NCI-H748 treated with DMSO at 0.1 percent for 48 hours (cell line): ENCODE results near the gene MAFB.
"Not testable (repeated sequence)": the region's sequence is repeated elsewhere in the genome, so short reads cannot be mapped to it uniquely, and the experiment has no call there.

Source experiments
- DNase-seq: peaks from one replicate; lab custom pipeline; 2025; lab: John Stamatoyannopoulos, UW

Gene MAFB

DNA sequence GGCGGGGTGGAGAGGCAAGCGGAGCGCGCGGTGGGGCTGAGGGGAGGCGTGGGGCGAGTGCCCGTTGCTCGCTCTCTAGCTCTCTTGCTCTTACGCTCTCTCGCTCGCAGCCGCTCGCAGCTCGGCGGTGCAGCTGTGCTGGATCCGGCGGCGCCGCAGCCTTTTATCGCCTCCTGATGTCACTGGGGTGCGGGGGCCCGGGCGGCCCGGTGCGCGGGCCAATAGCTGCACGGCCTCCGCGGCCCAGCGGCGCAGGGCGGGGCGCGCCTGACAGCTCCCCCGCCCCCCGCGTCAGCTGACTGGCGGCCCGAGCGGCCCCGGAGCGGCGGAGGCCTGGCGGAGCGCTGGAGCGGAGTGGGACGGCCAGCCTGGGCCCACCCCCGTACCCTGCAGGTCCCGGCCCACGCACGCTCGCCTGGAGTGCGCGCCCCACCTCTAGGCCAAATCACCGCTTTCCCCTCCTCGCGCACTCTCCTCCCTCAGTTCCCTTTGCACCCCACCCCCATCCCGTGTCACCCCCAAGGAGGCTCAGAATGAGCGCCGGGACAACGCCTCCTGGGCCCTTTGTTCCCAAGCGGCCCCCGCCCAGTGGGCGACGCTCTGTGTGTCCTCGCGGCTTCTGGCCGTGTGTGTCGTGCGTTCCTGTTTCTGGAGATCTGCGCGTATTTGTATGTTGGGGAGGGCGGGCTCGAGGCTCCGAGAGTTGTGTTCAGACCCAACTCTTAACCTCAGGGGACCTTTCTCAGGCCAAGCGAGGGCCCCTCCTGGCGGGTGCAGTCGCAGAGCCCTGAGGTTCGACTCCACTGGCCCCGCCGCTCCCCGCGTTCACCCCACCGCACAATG lies at the start of gene MAFB:
Gene MAFB, minus strand, starts transcription at position 137 of the 843 bp plus-strand sequence. CDS start 386 bp downstream, outside the sequence.
- DNase-seq = peak; percentile 83

DNA sequence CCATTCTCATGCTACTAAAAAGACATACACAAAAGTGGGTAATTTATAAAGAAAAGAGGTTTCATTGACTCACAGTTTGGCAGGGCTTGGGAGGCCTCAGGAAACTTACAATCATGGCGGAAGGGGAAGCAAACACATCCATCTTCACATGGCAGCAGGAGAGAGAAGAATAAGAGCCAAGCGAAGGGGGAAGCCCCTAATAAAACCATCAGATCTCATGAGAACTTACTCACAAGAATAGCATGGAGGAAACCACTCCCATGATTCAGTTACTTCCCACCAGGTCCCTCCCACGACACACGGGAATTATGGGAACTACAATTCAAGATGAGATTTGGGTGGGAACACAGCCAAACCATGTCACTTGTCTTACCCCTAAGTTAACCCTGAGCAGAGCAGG lies 47.4 kb upstream of the MAFB start:
- not testable (repeated sequence) for DNase-seq

DNA sequence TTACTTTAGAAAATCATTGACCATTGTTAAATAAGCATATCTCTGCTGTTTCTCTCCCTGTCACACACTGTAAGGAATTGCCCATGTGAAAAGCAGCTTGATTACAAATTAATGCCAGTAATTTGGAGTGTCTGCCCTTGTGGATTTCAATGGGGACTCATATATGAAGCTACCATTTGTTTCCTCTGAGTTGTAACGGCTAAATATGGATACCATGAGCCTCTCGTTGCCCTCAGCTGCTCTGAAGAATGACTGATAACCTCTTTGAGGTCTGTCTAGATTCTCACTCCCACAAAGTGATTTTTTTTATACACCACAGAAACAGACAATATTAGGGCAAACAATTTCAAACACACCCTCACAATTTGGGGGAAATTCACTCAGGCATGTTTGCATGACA lies 40.0 kb upstream of the MAFB start:
- no peak for DNase-seq

DNA sequence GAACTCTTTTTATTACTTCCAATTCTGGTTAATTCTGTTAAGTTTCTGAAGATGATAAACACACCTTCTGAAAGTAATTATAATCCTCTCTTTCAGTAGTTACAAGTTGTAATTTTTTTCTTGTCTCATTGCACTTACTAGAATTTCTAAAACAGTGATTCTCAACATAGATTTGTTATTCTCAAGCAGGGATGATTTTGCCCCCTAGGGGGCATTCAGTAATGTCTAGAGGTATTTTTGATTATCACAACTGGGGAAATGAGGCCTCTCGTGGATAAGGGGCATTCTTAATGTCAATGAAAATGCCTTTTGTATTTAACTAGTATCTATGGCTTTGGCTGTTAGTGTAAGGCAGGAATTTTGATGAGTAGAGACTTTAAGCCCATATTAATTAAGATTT lies 39.4 kb upstream of the MAFB start:
- DNase-seq = no peak

DNA sequence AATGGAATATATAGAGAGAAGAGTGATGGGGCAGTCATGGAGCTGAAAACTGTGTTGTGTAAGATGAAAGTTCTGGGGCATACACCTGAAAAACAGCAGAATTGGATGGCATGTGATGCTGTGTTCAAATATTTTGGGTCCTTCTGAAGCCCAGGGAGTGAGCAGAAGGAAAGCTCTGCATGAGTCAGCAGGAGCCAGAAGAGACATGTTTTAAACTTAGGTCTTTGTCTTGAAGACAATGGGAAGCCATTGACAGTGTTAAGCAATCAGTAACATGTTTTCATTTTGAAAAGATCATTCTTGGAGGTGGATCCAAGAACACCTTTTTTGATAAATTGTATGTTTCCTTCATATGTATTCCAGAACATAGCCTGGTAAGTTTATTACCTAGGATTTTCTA lies 38.9 kb upstream of the MAFB start:
- no peak for DNase-seq

DNA sequence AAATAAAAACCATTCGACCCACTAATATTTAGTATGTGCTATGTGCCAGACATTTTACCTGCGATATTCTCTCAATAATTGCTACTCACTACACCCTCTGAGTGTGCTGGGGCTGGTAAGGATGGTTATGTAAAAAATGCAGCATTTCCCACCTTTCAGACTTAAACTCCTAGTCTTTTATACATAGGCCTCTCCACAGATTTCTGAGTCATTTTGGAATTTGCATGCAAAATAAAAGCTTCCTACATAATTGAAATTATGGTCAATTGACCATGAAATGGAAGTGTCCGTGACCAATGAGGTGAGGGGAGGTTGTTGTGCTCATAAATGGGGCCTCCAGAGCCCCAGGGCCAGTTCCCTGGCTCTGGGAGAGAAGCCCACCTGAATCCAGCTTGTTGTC lies 37.7 kb upstream of the MAFB start:
- DNase-seq = no peak

DNA sequence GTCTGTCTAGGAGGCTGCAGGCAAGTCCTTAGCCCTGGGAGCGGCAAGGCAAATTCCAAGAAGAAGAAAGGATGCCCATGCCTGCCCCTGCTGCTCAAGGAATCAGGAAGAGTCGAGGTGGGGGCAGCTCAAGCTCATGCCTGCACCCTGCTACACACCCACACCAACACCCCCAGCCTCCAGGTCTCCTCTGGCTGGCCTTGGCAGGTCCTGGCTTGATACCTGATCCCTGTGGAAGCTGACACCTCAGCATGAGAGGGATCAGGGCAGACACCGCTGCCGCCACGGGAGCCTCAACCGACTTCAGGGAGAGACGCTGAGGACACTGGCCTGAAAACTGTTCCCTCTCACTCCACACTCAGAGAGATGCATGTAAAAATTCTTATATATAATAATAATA lies 35.5 kb upstream of the MAFB start:
- no peak for DNase-seq

DNA sequence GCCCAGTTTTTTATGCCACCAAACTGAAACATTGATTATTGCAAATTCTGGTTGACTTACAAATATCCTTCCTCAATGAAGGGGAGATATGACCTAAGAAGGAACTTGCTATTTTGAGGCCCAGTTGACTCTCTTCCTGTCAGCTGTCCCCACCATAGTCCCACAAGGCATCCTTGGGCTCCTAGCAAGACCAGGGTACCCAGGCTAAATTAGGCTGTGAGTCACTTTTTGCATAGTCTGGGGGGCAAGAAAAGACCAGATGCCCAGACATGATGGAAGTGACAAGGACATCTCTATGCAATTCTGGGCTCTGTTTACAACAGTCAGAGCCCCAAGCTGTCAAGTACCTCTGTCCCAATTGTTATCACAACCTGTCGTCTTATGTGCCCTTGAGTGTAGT lies 31.8 kb upstream of the MAFB start:
- no peak for DNase-seq

DNA sequence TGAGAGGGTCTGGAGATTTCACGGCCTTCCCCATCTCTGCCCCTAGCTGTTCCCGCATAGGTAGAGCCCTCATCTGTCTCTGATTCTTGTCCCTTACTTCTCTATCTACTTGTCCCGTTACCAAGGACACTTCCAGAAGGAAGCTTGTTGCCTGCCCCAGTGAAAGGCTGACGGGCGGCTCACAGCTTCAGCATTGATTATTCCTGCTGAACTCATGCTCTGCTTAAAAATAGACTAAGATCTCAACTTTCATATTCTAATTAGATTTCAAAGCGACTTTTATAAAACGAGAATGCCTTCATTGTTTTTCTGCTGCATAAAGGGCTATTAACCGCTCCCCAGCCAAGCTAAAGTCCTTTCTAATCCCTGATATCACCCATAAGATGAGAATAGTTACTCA lies 31.1 kb upstream of the MAFB start:
- no peak for DNase-seq

DNA sequence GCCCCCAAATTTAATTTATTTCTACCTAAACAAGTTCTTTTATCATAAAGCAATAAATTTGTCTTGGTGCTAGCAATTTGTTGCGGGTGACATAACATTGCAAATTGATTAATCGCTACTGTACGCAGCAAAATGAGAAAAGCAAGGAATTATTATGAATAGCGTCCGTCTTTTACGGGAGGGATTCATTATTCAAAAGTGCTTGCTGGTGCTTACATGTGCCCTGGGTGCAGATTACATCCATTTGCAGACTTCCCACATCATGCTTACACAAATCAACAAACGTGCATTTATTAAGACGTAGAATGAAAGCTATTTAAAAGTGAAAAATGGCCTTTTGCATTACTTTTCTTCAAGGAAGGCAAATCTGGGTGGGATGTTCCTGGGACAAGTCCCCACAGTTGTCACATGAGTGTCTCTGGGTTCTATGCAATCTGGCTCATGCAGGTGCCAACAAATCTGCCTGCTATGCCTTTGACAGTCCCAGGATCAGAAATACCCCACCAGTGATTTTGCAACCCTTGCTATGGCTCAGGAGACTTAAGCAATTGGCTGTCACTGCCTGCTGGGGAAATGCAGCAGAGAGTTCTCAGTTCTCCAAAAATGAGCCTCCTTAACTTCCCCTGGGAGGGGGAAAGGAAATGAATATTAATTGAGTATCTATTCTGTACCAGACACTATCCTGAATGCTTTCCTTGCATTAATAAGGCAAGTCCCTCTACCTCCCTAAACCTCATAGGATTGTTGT lies 30.1 kb upstream of the MAFB start:
- DNase-seq = no peak

DNA sequence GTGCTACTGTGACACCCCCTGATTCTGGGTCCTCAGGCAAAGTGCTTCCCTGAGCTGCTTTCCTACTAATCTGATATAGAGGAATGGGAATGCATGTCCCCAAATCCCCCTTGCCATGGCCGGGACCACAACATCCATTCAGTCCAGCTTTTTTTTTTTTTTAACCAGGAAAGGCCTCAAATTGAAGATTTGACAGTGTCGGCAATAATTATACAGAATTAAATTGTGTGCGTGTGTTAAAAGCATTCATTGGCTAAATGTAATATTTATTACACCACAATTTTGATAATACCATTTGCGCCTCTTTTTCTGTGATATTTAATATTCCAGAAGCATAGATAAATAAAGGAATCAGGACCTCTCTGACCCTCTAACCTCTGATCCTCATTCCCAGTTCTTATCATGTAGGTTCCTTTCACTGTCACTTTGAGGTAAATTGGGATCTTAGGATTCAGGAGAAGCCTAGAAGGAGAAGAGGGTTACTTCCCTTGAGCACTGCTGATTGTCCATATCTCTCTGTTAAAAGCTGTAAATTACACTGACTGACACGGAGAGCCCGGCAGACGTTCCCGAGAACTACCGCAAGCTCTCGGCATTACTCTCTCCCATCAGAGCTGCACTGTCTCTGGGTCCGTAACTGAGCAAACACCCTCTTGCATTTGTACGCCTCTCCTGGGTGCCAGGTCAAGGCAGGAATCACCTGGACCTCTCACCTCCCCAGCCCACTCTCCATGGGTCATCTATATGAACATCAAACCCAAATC lies 29.4 kb upstream of the MAFB start:
- no peak for DNase-seq

DNA sequence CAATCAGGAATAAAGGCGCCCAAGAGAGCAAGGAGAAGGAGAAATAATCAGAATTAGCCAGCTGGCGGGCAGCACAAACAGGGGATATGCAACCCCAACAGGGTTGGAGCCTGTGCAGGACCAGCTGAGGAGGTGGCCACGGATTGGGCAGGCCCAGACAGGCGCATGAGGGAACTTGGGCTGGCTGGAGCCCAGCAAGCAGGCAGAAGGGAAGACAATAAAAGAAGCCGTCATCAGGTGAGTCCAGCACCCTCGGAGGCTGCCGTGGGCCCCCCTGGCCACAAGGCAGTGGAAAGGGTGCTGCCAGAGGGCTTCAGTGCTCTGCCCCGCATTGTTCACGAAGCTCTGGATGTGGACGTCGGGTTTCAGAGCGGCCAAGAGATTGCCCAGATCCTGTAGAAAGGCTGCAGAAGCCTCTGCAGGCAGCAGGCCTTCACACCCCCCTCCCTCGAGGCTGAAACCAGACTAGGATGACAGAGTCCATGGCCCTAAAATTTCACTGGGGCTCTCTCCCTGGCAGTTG lies 28.4 kb upstream of the MAFB start:
- no peak for DNase-seq

DNA sequence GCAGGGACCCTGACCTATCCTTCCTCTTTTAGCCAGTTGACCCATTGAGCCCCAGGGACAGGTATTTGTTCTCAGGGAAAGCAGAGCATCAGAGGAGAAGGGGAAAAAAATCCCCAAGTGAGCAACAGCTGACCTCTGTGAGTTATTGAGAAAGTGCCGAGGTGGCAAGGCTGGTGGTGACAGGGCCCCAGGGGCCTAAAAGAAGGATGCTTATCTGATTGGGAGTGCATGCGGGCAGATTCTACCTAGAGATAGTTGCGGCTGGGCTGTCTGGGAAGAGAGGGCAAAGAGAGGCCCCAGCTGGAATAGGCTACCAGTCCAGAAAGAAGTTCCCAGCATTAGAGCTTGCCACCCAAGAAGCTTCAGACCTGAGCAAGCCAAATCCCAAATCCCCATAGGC lies 26.5 kb upstream of the MAFB start:
- no peak for DNase-seq

DNA sequence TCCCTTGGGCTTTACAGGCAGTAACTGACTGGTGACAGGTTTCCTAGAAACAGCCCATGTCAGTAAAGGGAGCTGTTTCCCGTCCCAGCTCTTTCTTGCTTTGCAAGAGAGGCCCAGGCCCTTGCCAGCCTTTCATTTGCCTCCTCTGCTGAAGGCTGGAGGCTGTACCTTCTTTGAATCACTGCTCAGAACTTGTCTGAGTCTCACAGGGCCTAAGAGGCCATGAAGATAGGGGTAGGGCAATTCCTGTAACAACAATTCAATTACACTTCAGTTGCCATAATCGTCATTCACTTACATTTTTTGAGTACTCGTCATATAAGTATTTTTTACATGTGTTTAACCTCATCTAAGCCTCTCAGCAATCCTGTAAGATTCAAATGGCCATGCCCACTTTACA lies 25.9 kb upstream of the MAFB start:
- DNase-seq = no peak

DNA sequence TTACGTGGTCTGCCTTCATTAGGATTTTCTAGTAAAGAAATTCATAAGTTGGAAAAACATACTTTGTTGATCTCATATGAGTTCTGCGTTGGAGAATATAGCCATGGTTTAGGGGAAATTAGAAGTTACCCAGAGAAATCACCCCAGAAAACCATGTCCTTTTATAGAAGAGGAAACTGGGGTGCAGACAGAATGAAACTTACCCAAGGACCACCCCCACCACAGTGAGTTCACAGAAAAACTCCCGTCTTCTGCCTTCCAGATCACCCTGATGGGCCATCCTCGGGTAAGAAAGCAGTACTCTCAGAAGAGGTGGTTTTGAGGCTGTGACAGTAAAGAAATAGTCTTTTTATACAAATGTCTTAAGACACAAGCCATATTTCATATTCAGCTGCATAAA lies 25.1 kb upstream of the MAFB start:
- DNase-seq = no peak

DNA sequence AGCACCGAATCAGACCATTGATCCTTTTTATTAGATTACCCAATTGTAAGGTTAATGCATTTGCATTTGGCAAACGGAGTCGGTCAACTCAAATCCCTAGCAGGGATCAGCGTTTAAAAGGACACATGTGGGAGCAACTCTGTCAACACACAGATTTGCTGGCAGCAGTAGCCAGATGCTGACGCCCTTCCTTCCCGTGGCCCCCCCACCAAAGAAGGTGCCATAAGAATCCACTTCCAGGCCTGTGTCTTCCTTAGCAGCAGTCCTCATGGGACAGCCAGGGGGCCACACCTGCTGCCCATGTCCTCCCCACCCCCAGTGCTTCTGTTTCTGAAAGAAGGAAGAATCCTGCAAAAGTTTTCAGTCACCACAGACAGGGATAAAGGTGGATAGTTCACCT lies 24.5 kb upstream of the MAFB start:
- DNase-seq = no peak

DNA sequence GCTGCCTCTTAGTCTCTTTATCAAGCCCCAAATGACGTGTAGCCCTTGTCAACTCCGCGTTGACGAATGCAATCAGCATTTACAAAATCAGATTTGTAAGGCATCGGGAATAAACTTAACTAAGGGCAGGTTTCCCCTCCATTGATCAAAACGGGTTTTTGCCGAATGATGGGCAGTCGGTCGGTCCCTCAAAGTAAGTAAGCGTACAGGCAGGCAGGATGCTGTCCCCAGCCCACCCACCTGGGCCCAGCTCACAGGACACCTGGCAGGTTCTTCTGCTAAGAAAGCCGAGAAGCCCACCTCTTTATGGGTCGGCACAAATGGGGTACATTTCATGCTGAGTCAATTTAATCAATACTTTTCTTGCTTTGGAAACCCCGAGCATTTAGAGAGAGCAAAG lies 22.0 kb upstream of the MAFB start:
- no peak for DNase-seq

DNA sequence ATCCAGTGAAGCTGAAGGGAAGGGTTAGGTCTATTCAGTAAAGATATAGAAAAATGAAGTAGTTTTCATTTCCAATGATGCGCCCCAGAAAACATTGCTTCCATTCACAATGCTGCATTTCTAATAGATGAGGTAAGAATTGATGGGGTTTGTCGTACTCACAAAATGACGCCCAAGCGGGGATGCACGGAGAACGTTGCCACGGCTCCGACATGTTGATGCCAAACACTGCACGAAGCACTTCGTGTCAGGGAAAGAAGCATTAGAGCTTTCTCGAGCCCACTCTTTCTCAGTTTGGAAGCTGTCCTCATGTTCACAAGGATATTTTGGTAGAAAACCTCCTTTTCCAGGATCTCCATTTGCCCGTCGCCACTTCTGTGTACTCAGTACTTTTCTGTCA lies 21.6 kb upstream of the MAFB start:
- peak; percentile 10 for DNase-seq

DNA sequence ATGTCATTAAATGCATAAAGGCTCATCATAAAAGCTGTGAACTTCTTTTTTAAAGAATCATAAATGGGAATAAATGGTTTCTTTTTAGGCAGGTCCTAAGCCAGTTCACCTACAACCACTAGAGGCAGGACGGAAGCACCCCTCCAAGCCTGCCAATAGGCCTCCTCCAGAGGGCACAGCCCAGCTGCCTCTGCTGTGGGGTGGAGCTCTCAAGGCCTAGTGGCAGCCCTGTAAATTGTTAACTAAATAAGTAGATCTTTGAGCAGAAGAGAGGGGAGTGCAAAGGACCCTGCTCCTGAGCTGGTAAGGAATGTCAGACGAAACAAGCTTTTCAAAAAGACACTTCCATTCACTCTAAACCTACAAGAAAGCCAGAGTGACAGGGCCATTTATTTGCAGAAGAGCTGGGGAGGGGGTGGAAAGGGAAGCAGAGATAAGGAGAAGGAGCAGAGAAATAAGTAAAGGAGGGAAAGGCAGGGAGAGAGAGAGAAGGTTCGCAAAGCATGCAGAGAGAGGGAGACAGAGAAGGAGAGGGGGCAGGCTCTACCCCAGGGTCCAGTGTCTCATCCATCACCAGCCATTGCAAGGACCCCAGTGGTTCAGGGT lies 18.0 kb upstream of the MAFB start:
- DNase-seq = no peak

DNA sequence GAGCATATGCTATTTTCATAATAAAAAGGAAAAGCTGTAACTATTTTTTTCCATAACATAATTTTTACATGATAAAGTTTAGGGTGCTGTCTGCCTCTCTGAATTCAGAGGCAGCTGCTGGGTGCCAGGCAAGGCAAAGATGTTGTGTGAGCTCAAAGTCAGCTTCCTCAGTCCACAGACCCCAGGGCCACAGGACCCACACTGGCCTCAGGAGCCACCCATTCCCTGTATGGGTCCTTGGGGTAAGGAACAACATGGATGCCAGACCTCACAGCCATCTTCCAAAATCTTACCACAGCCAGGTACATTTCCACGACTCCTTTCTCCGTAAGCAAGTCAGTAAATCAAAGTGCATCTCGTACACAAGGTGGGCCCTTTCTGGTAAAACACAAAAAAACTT lies 16.4 kb upstream of the MAFB start:
- DNase-seq = no peak

DNA sequence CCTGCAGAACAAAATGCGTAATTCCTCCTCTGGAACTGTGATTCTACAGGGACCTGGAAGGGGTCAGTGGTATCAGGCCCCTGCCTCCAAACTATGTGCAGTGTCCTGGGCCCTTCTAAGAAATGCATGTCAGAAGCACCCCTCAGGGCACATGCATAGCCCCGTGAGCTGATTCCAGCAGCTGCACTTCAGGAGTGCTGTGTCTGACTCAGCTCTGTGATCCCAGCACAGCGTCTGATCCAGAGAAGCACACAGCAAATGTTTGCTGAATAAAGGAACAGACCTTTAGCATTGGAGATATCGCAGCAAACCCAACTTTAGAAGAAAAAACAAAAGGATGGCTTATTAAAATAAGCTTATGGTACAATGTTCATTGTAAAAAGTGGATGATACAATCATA lies 15.8 kb upstream of the MAFB start:
- no peak for DNase-seq

DNA sequence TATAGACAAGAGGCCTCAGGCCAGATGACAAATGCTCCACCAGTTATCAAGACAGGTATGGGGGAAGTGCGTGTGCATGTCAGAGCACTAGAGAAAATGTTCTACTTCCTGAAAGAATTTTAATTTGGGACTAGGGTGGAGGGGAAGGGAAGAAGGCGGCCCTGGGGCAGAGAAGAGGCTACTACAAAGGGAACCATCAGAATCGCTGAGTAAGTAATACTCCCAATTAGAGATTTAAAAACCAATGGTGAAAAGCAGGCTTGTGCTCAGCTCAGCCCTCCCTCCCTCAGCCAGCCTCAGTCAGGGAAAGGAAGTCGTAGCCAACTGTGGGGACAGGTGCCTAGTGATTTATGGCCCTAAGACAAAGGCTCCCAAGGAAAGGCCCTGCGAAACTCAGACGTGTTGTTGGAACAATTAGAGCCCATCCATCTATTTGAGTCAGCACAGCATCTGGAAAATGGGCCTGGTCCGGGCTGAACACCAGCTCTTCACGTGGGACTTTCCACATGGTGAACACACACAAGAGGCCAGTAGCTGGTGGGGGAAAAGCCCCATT lies 15.0 kb upstream of the MAFB start:
- DNase-seq = no peak
